IMR-90 (cell line): ENCODE data around the gene KIFC3. TPM values are rescaled to one million over a fixed set of nuclear protein-coding genes. Genes with fewer than 3 reads are reported as not detected.

Experiments used
- CHD1 ChIP-seq: IDR thresholded peaks from 2 replicates; pipeline ENCODE4 v1.6.1; 2012; ENCODE audit warnings: low read depth, low read length, improper control_type of control experiment
- ELK1 ChIP-seq: fragments of 150-350 bp; IDR thresholded peaks from 2 replicates; pipeline ENCODE4 v1.6.1; 2016; ENCODE audit warnings: low read depth, mild to moderate bottlenecking, low read length, moderate library complexity, borderline replicate concordance
- polyA plus RNA-seq, 3 experiments: library from polyadenylated mRNA; depleted of rRNA; stranded (reverse); fragments of >200 nt; gene quantifications; 2 replicates each; pipeline ENCODE4 v1.2.3, GENCODE V29; 2012; ENCODE audit warnings: low replicate concordance in 1 of 3
- total RNA-seq: library from RNA; depleted of rRNA; stranded (reverse); fragments of >200 nt; gene quantifications from 2 replicates; pipeline ENCODE4 v1.2.3, GENCODE V29; 2012

Gene KIFC3
- total and polyA plus RNA-seq, 2 of the 4 experiments (the other 2 are of a cell fraction): 48.6 to 62.5 TPM

- TF ChIP-seq ELK1 (no peak), CHD1 (no peak)
Observed at GRCh38 chr16:57801098-57801808, 1.0 kb downstream of the KIFC3 start (continued).
